ENCODE data around the gene RBMX.
A peak's percentile ranks its signal among the peaks of the same experiment; 100 is the strongest.

The RBMX gene

GRCh38 chrX:136847874-136848273 lies 32.7 kb downstream of the RBMX start:
- Mint-ChIP-seq H3K4me3 (peak overlapping the region; percentile 77), H3K9me3 (peaks cover 4% of the 10 kb centered on the region), H3K36me3 (ENCODE audit: low read depth) (peaks cover 53% of the 10 kb centered on the region), H3K27me3 (ENCODE audit: low read depth) (no peaks in the 10 kb centered on the region), H3K27ac (peak overlapping the region; percentile 91), H3K4me1 (ENCODE audit: low read depth) (peaks cover 23% of the 10 kb centered on the region)
- peak; percentile 40 for DNase-seq (ENCODE audit: low spot score)

GRCh38 chrX:136839196-136839595 lies 41.3 kb downstream of the RBMX start:
- H3K4me3 Mint-ChIP-seq: no peak overlapping the region
- no peak overlapping the region for H3K27ac Mint-ChIP-seq
- peaks cover 42% of the 10 kb centered on the region for H3K36me3 Mint-ChIP-seq (ENCODE audit: low read depth)
- no peaks in the 10 kb centered on the region for H3K27me3 Mint-ChIP-seq (ENCODE audit: low read depth)
- H3K4me1 Mint-ChIP-seq (ENCODE audit: low read depth): peaks cover 10% of the 10 kb centered on the region
- H3K9me3 Mint-ChIP-seq: no peaks in the 10 kb centered on the region
- DNase-seq (ENCODE audit: low spot score): no peak

DNA sequence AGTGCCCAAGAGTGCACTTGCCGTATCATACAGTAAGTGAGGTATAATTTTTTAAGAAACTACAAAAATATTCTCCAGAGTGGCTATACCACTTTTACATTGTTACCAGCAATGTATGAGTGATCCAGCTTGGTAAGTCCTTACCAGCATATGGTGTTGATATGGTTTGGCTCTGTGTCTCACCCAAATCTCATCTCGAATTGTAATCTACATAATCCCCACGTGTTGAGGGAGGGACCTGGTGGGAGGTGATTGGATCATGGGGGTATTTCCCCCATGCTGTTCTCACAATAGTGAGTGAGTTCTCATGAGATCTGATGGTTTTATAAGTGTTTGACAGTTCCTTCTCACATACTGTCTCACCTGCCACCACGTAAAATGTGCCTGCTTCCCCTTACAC lies 44.8 kb downstream of the RBMX start:
- Mint-ChIP-seq H3K4me3 (no peak overlapping the region), H3K9me3 (no peaks in the 10 kb centered on the region), H3K27me3 (ENCODE audit: low read depth) (no peaks in the 10 kb centered on the region), H3K4me1 (ENCODE audit: low read depth) (peaks cover 7% of the 10 kb centered on the region), H3K36me3 (ENCODE audit: low read depth) (peaks cover 23% of the 10 kb centered on the region), H3K27ac (no peak overlapping the region)
- no peak for DNase-seq (ENCODE audit: low spot score)

DNA sequence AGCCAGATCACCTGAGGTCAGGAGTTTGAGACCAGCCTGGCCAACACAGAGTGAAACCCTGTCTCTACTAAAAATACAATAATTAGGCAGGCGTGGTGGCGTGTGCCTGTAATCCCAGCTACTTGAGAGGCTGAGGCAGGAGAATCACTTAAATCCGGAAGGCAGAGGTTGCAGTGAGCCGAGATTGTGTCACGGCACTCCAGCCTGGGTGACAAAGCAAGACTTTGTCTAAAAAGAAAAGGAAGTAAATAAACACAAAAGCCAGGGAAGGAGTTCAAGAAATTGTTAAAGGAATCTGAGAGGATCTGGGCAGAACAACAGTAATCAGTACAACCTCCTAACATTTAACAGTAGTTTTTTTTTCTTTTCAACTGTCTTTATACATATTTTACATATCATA lies 51.1 kb downstream of the RBMX start:
- Mint-ChIP-seq H3K4me1 (ENCODE audit: low read depth) (peaks cover 1% of the 10 kb centered on the region), H3K9me3 (no peaks in the 10 kb centered on the region), H3K27me3 (ENCODE audit: low read depth) (no peaks in the 10 kb centered on the region), H3K4me3 (no peak overlapping the region), H3K27ac (no peak overlapping the region), H3K36me3 (ENCODE audit: low read depth) (peaks cover 33% of the 10 kb centered on the region)
- DNase-seq (ENCODE audit: low spot score): no peak

DNA sequence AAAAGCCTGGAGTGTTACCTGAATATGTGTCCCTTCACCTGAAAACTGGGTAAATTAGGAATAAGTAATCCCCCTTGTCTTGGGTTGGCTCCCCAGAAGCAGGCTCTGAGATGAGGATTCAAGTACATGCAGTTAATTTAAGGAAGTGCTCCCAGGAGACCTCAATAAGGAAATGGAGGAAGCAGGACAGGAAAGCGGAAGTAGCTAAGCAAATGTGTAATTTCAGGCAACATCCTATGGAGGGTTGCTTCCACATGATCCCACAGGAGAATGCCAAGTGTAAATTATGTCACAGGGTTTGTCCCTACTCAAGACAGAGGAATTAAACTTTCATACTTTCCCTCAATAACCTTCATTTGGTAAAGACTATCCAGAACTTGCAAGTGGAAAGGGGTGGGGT lies 51.7 kb downstream of the RBMX start:
- H3K4me1 Mint-ChIP-seq (ENCODE audit: low read depth): peaks cover 1% of the 10 kb centered on the region

DNA sequence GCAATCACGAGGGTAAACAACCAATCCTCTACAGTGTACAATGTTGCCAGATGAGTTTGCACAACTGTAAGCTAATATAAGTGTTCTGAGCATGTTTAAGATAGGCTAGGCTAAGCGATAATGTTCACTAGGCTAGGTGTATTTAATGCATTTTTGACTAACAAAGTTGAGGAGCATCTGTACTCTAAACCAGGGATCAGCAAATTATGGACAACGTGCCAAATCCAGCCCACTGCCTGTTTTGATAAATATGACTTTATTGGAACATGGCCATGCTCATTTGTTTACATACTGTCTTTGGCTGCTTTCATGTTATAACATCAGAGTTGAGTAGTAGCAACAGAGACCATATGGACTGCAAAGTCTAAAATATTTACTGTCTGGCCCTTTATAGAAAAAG lies 53.5 kb downstream of the RBMX start:
- H3K36me3 Mint-ChIP-seq (ENCODE audit: low read depth): peaks cover 34% of the 10 kb centered on the region
- H3K27me3 Mint-ChIP-seq (ENCODE audit: low read depth): no peaks in the 10 kb centered on the region
- H3K9me3 Mint-ChIP-seq: no peaks in the 10 kb centered on the region
- H3K4me1 Mint-ChIP-seq (ENCODE audit: low read depth): peaks cover 1% of the 10 kb centered on the region
- no peak overlapping the region for H3K27ac Mint-ChIP-seq
- no peak for DNase-seq (ENCODE audit: low spot score)
- no peak overlapping the region for H3K4me3 Mint-ChIP-seq

More for the DNA sequence above, 51.7 kb downstream of the RBMX start:
- Mint-ChIP-seq H3K9me3 (no peaks in the 10 kb centered on the region), H3K27ac (no peak overlapping the region), H3K27me3 (ENCODE audit: low read depth) (no peaks in the 10 kb centered on the region), H3K4me3 (no peak overlapping the region), H3K36me3 (ENCODE audit: low read depth) (peaks cover 36% of the 10 kb centered on the region)
- no peak for DNase-seq (ENCODE audit: low spot score)

DNA sequence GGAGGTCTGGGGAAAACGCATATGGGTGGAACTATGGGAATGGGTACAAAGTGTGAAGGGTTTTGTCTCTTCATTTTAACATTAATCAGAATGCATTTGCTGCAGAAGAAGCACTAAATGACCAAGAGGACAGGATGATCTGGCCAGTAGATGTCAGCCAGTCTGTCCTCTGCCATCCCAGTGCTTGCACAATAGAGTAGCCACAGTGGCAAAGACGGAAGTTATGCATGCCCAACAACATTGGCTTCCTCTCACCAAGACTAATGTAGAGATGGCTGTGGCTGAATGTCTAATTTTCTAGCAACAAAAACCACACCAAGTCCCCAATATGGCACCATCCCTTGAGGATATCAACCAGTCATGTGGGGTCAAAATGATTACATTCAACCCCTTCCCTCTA lies 54.8 kb downstream of the RBMX start:
- Mint-ChIP-seq H3K36me3 (ENCODE audit: low read depth) (peaks cover 35% of the 10 kb centered on the region), H3K27me3 (ENCODE audit: low read depth) (no peaks in the 10 kb centered on the region), H3K4me1 (ENCODE audit: low read depth) (peaks cover 1% of the 10 kb centered on the region), H3K27ac (no peak overlapping the region), H3K4me3 (no peak overlapping the region), H3K9me3 (no peaks in the 10 kb centered on the region)
- no peak for DNase-seq (ENCODE audit: low spot score)
